NCI-H187 treated with DMSO at 0.1 percent for 48 hours (cell line): ENCODE data around the gene CEP104.
A peak's percentile ranks its signal among the peaks of the same experiment; 100 is the strongest.

ENCODE experiments used
- DNase-seq: peaks from one replicate; lab custom pipeline; 2025; lab: John Stamatoyannopoulos, UW

CEP104 gene

DNA sequence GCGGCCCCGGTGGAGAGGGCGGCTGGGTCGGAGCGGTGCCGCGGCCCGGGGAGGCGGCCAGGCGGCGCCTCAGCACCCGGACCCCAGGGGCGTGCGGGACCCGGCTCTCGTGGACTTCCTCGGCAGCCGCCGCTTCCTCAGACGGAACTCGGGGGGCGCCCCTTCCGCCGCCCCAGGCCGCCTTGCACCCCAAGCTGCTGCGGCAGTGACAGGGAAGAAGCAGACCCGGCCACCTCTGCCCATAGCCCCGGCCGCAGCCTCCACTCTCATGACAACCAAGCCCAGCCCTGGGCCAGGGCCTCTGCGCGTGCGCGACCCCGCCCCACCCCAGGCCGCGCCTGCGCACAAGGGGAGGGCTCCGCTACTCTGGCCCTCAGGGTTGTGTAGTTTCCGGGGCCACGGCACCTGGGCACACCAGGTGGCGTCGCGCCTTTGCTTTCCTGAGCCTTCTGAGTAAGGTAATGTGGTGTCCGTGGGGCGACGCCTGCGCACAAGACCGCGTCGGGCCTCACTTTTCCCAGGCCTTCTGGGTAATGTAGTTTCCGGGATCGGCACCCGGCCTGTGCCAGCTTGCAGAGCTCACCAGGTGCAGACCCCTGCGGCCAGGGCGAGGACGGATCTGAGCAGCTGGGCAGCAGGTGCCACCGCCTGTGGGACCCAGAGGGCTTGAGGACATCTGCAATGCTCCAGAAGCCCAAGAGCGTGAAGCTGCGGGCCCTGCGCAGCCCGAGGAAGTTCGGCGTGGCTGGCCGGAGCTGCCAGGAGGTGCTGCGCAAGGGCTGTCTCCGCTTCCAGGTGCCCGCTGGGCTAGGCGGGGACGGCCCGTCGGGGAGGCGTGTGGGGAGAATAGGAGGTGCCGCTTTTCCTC is at the start of gene CEP104, which contains the start of gene DFFB:
TSS of gene CEP104 (minus strand) at position 289 of the 868 bp plus-strand sequence. CDS start 4,804 bp downstream, outside the sequence.
TSS of gene DFFB (plus strand) at position 554 of the 868 bp plus-strand sequence. CDS start at position 682, 128 bp downstream.
- DNase-seq = peak; percentile 80

DNA sequence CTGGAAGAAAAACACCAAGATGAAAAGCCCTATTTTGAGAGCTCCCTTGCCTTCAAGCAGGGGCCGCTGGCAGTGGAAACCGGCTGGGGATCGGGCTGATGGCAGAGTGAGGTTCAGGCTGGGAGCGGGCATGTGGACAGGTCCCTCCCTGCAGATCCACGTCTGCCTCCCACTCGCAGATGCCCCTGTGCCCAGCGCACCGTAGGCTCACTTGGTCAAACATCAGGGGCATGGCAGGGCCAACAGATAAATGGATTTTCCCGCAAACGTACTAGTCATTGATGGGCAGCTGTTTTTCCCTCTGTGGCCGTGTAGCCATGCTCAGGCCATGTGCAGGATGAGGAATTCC is 49.6 kb upstream of the CEP104 start:
- DNase-seq = no peak

DNA sequence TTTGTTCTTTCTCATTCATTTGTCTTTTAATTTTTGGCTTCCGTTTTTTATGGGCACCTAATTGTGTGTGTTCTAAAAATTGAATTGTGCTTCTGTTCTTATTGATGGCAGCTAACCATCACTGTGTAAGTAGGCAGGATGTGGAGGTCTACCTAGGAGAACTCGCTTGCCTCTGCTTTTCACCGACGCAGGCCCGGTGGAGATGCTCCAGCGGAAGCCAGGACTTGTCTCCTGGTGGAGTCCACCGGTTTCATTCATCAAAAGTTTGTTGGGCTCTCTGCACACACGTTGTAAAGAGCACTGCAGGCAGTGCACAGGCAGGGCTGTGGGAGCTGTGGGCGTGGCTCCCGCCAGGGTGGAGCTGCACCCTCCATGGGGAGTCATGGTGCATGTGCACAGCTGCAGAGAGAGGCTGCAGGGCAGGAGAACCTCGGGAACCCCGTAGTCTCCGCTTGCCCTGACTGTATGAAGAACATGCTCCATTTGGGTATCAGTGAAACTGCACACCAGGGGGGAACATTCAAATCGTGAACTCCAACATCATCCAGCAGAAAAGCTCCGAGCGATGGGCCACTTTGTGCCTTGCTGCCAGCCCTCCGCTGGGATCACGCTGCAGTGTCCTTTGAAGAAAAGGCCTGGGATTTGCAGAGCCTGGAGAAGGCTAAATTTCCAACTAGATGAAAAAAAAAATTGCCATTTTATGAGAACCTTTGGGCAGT is 49.1 kb upstream of the CEP104 start:
- DNase-seq = no peak

DNA sequence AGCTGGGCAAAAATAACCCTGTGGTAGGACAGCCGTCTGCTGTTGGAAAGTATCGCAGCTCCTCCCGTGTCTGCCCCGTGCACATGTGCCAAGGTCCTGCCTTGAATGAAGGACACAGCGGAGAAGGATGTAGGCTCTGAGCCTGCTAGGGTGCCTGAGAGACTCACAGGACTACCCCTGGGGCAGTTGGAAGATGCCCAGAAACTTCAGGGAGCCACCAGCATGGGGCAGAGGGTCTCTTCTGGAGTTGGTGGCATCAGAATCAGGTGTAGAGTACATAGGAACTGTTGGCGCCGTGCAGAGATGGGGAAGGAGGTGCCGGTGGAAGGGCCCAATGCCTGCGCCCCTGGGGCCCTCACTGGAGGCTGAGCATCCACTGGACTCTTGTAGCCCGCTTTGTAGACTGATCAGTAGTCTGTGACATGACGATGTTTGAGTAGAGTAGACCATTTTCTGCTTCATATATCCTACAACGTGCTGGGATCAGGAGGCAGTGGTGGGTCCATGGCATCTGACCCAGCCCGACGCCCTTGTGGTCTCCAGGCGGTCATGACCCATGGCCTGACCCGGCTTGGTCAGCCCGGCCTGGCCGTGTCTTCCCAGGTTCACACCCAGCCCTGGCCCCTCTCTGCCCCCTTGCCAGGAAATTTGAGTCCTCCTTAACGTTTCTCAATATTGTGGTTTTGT is 48.4 kb upstream of the CEP104 start:
- no peak for DNase-seq

DNA sequence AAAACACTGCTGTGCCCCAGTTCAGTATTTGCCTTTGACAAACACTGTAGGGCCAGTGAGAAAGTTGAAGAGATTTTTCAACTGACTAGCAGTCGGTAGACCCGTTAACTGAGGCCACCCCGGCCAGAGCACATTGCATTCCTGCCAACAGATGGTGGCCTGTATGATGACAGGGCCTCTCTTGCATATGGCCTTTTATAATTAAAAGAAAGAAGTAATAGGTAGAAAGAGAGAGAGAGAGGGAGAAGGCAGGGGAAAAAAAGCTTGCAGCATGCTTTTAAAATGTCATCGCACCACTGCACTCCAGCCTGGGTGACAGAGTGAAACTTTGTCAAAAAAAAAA is 47.8 kb upstream of the CEP104 start:
- no peak for DNase-seq

DNA sequence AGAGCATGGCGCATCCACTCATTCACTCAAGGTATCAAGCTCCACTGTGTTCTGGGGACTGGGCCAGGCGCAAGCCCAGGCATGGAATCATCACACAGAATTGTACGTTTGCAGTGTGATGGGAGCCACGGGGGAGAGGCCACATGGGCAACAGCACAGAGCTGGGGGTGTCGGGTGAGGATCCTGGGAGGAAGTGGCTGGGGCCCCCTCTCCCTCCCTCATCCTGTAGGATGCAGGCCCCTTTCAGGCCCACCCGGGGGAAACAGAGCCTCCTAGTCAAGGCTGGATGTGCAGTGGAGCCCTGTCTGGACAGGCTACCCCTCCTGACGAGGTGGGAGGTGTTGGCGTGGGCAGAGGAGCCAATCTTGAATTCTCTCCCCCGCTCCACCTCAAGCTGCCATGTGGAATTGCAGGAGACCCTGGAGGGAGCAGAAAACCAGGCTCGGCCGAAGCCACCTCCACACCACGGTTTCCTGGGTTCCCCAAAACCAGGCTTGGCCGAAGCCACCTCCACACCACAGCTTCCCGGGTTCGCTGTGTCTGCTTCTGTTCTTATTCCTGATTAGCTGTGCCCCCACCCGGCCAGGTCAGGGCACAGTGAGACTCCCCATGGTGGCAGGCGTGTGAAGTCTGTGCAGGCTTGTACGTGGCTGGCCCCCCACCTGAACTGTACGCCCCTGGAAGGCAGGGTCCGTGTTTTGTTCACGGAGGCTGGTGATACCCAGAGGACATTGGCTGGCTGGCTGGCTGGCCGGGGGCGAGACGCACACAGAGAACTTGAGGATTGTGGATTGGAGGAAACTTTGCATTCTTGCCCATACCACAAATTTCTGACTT is 47.2 kb upstream of the CEP104 start:
- DNase-seq = no peak

DNA sequence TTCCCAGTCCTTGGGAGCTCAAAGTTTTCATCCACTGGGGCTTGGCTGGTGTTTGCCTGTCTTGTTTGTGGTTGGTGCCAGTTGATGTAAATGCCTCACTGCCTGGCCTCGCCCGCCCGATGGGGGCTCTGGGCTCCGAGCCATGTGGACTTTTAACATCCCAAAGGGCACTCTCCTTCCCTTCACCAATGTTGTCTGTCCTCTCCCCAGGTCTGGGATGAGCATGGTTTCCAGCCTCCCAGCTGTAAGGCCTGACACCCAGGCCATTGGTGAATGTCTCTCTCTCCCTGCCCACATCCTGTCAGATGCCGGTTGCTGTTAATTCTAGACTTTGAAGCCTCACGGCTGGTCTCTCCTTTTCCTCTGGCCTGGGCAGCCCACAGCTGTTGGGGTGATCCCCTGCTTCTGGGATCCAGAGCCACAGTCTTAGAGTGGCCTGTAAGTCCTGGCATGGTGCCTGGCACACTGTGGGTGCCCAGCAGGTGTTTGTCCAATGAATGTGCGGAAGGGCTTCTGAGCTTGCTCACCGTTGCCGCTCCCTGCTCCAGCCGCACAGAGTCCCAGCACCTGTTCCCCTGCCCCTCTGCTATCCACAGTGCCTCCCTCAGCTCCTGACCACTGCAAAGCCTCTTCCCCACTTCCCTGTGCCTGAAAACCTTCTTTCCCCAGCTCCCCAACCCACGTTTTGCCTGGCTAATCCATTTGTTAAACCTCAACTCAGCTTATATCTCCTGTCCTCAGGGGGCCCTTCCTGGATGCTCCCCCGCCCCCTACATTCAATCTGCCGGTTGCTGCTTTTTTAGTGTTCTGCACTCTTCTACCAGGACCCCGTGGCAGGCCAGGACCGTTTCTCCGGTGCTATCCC is 46.4 kb upstream of the CEP104 start:
- DNase-seq = no peak

DNA sequence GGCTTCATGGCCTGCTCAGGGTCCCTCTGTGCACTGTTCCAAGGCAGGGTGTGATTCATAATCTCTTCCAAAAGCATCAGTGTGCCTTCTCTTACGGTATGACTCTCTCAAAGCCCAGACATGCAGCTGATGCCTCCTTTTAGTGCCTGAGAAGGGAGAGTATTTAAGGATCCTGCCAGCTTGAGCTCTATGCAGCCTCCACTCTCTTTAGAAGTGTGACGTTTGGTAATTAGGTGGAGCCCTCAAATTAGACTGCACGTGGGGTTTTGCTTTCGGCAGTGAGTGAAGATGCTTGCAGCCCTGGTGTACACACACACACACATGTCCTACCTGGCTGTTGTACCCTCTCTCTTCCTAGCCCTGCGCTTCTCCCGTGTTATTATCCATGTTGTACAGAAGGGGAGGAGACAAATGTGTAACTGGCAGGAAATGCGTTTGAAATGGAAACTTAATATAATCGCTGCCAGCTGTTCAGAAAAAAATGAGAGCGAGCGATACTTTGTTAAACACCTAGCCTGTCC is 45.6 kb upstream of the CEP104 start:
- DNase-seq = no peak

DNA sequence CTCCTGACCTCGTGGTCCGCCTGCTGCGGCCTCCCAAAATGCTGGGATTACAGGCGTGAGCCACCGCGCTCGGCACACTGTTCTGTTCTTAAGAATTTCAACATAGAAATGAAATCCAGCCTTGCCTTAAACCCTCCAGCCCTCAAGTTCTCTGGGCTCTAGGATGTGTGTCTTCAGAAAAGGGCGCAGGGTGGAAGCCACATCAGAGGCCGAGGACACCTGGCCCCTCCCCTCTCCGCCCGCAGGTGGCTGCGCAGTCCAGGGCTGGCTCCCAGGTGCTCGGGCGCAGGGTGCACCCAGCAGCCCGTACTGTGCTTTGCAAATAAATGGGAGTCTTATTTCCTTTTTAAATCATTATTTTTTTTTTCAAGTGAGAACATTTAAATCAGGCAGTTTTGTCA is 45.1 kb upstream of the CEP104 start:
- DNase-seq = no peak

DNA sequence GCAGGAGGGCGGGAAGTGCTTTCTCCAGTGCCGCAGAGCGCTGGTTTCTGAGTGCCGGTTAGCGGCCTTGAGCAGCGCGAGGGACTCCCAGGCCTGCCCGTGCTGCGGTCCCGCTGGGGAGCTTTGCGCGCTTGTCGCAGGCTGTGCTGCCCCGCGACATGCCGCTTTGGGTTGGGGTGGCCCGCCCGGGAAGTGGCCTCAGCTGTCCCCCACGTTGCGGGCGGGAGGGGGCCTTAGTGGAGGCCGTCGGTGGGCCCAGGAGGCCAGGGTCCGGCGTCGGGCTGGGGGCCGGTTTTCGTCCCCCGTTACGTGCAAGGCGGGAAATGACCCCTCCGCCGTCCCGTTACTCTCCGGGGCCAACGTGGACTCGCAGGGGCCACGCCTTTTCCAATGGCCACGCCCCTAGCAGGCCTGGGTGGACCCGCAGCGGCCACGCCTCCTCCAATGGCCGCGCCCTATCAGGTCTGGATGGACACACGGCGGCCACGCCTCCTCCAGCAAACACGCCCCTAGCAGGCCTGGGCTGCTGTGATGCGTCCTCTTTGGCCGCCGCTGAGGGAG is 44.0 kb upstream of the CEP104 start:
- peak; percentile 53 for DNase-seq

GRCh38 chr1:3900150-3900968 is 43.3 kb upstream of the CEP104 start, which contains the start of gene C1orf174:
C1orf174 (minus strand) TSS chr1:3900272; CDS start chr1:3900186, 86 bp downstream.
- peak; percentile 92 for DNase-seq

- DNase-seq = no peak
These were observed 42.7 kb upstream of the CEP104 start for GRCh38 chr1:3899754-3900149.

GRCh38 chr1:3898994-3899753 is 42.2 kb upstream of the CEP104 start:
- no peak for DNase-seq

DNA sequence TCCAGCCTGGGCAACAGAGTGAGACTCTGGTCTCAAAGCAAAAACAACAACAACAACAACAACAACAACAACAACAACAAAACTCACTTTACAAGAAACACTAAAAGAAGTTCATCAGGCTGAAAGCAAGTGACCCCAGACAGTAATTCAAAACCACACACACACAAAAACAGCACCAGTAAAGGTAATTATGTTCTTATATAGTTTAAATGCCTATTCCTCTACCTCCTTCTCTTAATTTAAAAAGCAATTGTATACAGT is 41.4 kb upstream of the CEP104 start:
- DNase-seq = no peak

DNA sequence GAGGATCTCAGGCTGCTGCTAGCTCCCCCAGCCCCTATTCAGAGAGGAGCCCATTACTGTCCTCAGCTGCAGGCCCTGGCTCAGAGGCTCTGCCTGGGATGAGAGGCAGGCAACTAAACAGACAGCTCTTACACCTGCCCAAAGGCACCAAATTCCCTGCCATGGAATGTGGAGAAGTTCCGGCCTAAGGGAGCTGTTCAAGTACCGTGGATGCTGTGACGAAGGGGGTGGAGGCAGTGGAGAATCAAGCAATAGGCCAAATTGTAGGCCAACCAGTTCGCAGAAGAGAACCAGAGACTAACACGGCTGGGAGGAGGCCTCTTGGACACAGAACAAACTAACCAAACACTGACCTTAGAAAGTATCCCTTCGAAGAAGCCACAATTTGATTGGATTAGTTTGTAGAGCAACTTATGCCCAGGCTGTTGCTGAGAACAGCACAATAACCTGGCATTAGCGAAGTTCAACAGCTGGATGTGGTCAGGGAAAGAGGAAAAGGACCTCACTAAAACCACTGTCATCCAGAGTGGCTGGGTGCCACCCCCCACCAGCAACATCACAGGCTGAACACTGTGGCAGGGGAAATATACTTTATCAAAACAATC is 39.5 kb upstream of the CEP104 start:
- DNase-seq = no peak

GRCh38 chr1:3895951-3896325 is 38.9 kb upstream of the CEP104 start:
- no peak for DNase-seq

GRCh38 chr1:3895279-3895950 is 38.4 kb upstream of the CEP104 start:
- no peak for DNase-seq
